Vagina (tissue), 2 donors: ENCODE data around the gene MIEF1. TPM values are rescaled to one million over a fixed set of nuclear protein-coding genes. Genes with fewer than 3 reads are reported as not detected.

Experiments used
- DNase-seq, 2 donors: peaks; one replicate each; pipeline ENCODE4 v3.0.0-alpha.2; 2017; ENCODE audit errors: extremely low spot score in 2 of 2
- H3K27ac ChIP-seq: fragments of 200-600 bp; sonication (generic); one replicate; pipeline ENCODE4 v1.5.1; 2019
- H3K27me3 ChIP-seq: fragments of 200-600 bp; sonication (generic); one replicate; pipeline ENCODE4 v1.5.1; 2019
- H3K36me3 ChIP-seq, 2 donors: fragments of 200-600 bp; sonication (generic); one replicate each; pipeline ENCODE4 v1.5.1; 2017 to 2019
- H3K4me1 ChIP-seq: fragments of 200-600 bp; sonication (generic); one replicate; pipeline ENCODE4 v1.5.1; 2019
- H3K4me3 ChIP-seq, 2 donors: fragments of 200-600 bp; sonication (generic); 1 replicate in 1 of 2; 2 replicates in 1 of 2; pipeline ENCODE4 v1.5.1; 2016 to 2019
- H3K9me3 ChIP-seq: fragments of 200-600 bp; sonication (generic); one replicate; pipeline ENCODE4 v1.5.1; 2019
- CTCF ChIP-seq, 3 experiments: fragments of 450-650 bp in 2 of 3; fragments of 200-600 bp in 1 of 3; sonication (generic) in 1 of 3; IDR thresholded peaks; one replicate each; pipeline ENCODE4 v1.5.1; 2017 to 2019; ENCODE audit warnings: antibody characterized with exemption in 3 of 3, mild to moderate bottlenecking in 2 of 3, moderate library complexity in 2 of 3
- POLR2A ChIP-seq, 2 donors: fragments of 450-650 bp; IDR thresholded peaks; one replicate each; pipeline ENCODE4 v1.6.1; 2017; ENCODE audit warnings: antibody characterized with exemption in 2 of 2, mild to moderate bottlenecking in 2 of 2, moderate library complexity in 2 of 2
- POLR2AphosphoS5 ChIP-seq, 2 donors: sonication (generic); formaldehyde crosslinking; IDR thresholded peaks; one replicate each; pipeline ENCODE4 v1.9.0; 2017; ENCODE audit warnings: antibody characterized with exemption in 2 of 2, mild to moderate bottlenecking in 2 of 2, low read depth in 1 of 2; ENCODE audit not compliant: insufficient read depth in 1 of 2
- intact Hi-C: fragments of 100-400 bp; cut with DNase I; formaldehyde crosslinking; loops from one replicate; pipeline ENCODE4 v1.15.1; 2023
- total RNA-seq: library from RNA; depleted of rRNA; stranded (reverse); fragments of >200 nt; gene quantifications from one replicate; pipeline ENCODE4 v1.2.3, GENCODE V29; 2016

The MIEF1 gene
- total RNA-seq, 1 donor from 2014 or later = 18.9 TPM

DNA sequence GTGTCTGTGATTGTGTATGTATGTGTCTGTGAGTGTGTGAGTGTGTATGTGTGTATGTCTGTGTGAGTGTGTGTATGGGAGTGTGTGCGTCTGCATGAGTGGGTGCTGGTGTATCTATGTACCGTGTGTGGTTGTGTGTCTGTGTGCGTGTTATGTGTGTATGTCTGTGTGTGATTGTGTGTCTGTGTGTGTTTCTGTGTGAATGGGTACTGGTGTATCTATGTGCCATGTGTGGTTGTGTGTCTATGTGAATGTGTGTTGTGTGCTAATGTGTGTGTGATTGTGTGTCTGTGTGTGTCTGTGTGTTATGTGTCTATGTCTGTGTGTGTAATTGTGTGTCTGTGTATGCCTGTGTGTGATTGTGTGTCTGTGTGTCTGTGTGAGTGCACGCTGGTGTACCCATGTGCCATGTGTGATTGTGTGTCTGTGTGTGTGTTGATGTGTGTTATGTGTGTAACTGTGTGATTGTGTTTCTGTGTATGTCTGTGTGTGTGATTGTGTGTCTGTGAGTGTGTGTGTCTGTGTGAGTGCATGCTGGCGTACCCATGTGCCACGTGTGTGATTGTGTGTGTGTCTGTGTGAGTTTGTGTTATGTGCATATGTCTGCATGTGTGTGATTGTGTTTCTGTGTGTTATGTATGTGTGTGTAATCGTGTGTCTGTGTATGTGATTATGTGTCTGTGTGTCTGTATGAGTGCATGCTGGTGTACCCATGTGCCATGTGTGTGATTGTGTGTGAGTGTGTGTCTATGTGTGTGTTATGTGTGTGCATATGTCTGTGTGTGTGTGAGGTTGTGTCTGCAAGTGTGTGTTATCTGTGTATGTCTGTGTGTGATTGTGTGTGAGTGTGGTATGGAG is 61.7 kb downstream of the MIEF1 start:
- no peak overlapping the region for H3K4me3 ChIP-seq
- H3K27me3 ChIP-seq = no peaks in the 10 kb centered on the region
- H3K9me3 ChIP-seq = no peaks in the 10 kb centered on the region
- no peaks in the 10 kb centered on the region for H3K36me3 ChIP-seq
- intact Hi-C loops = no loop called here
- no peaks in the 10 kb centered on the region for H3K4me1 ChIP-seq
- TF ChIP-seq POLR2A (IDR thresholded peaks at IDR 0.05) = no peak
- no peak for TF ChIP-seq CTCF (IDR thresholded peaks at IDR 0.05)
- TF ChIP-seq POLR2AphosphoS5 (IDR thresholded peaks at IDR 0.05; ENCODE audit: insufficient read depth in 1 of 2, low read depth in 1 of 2) = no peak
- no peak overlapping the region for H3K27ac ChIP-seq
- DNase-seq = no peak

DNA sequence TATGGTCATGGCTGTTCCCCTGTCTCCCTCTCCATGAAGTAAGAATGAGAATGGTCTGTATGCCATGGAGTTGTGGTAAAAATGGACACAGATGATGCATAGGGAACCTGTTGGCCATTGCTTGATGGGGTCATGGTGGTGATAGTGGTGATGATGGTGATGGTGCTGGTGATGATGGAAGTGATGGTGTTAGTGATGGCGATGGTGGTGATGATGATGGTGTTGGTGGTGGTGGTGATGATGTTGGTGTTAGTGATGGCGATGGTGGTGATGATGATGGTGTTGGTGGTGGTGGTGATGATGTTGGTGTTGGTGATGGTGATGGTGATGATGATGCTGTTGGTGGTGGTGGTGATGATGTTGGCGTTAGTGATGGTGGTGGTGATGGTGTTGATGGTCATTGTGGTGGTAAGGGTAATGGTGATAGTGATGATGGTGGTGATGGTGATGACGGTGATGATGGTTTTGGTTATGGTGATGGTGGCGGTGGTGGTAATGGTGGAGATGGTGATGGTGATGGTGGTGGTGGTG is 63.4 kb downstream of the MIEF1 start:
- no peak for TF ChIP-seq POLR2AphosphoS5 (IDR thresholded peaks at IDR 0.05; ENCODE audit: insufficient read depth in 1 of 2, low read depth in 1 of 2)
- TF ChIP-seq CTCF (IDR thresholded peaks at IDR 0.05) = no peak
- TF ChIP-seq POLR2A (IDR thresholded peaks at IDR 0.05) = no peak
- no peaks in the 10 kb centered on the region for H3K27me3 ChIP-seq
- intact Hi-C loops = no loop called here

GRCh38 chr22:39567135-39567946 is 65.3 kb downstream of the MIEF1 start:
- H3K4me3 ChIP-seq = no peak overlapping the region
- H3K9me3 ChIP-seq = no peaks in the 10 kb centered on the region
- TF ChIP-seq POLR2AphosphoS5 (IDR thresholded peaks at IDR 0.05; ENCODE audit: insufficient read depth in 1 of 2, low read depth in 1 of 2) (no peak), CTCF (IDR thresholded peaks at IDR 0.05) (no peak), POLR2A (IDR thresholded peaks at IDR 0.05) (no peak)
- no peaks in the 10 kb centered on the region for H3K36me3 ChIP-seq
- no peak for DNase-seq
- H3K27ac ChIP-seq = no peak overlapping the region
- no peaks in the 10 kb centered on the region for H3K27me3 ChIP-seq
- no peaks in the 10 kb centered on the region for H3K4me1 ChIP-seq
- intact Hi-C loops = no loop called here

More for the DNA sequence above, 63.4 kb downstream of the MIEF1 start:
- Histone ChIP-seq H3K4me1 (no peaks in the 10 kb centered on the region), H3K9me3 (no peaks in the 10 kb centered on the region), H3K36me3 (no peaks in the 10 kb centered on the region), H3K4me3 (no peak overlapping the region), H3K27ac (no peak overlapping the region)
- DNase-seq = no peak

Other genes with a start within 250 kb of the MIEF1 start
- 2,613 TPM for gene RPL3, start 182.7 kb upstream of the MIEF1 start, total RNA-seq
- gene SYNGR1, start 152.3 kb upstream of the MIEF1 start, total RNA-seq = 42.2 TPM
- gene TAB1, start 102.5 kb upstream of the MIEF1 start, total RNA-seq = 25.5 TPM
- gene MGAT3, start 45.3 kb upstream of the MIEF1 start, total RNA-seq = 0.98 TPM
- gene ATF4, start 18.3 kb downstream of the MIEF1 start, total RNA-seq = 246 TPM
- 107 TPM for gene RPS19BP1, start 30.5 kb downstream of the MIEF1 start, total RNA-seq
- gene CACNA1I, start 68.5 kb downstream of the MIEF1 start, total RNA-seq = 1.2 TPM